ENCODE measurements around the gene GJB4.
"Not testable (repeated sequence)": the region's sequence is repeated elsewhere in the genome, so short reads cannot be mapped to it uniquely, and the experiment has no call there.

The GJB4 gene

DNA sequence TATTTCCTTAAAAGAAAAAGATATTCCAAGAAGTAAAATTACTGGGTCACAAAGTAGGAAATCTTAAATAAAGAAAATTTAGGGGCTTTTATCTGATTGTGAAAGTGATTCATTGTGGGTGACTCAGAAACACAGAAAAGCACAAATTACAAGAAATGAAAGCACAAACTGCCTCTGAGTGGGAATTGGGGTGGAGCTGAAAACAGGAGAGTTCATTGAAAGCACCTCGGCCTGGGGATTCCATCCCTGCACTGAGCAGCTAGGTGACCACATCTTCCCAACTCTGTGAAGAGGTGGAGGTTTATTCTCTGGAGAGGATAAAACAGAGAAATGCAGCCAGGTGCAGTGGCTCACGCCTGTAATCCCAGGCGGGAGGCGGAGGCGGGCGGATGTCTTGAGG, 40.7 kb downstream of the GJB4 start:
- DNase-seq (ENCODE audit: low spot score) = no peak

DNA sequence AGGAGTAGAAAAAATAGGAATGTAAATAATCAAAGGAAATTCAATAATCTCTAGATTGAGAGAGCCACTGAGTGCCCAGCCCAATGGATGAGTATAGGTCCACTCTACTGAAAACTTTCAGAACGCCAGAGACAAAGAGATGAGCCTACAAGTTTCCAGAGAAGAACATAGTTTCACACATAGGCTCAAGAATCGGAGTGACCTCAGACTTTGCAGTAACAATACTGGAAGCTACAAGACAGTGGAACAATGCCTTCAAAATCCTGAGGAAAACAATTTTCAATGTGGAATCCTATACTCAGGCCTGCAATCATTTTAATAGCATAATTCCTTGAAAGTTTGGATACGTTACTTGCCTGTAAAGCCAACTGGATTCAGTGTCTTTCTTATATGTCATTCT, 44.2 kb downstream of the GJB4 start:
- no peak for DNase-seq (ENCODE audit: low spot score)

DNA sequence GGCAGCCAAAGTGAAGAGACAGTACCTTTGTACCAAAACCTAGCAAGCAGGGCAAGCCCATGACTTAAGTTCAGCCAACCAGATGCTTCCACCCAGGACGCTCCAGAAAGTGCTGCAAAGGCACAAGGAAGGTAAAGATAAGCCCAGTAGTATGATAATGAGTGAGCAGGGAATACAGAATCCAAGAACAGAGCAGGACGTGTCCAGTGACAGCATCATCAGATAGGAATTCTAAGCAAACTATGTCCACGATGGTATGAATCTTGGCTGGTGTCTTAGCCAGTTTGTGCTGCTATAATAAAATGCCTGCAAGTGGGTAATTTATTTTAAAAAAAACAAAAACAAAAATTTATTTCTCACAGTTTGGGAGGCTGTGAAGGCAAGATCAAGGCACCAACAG, 46.9 kb downstream of the GJB4 start:
- DNase-seq (ENCODE audit: low spot score) = no peak

DNA sequence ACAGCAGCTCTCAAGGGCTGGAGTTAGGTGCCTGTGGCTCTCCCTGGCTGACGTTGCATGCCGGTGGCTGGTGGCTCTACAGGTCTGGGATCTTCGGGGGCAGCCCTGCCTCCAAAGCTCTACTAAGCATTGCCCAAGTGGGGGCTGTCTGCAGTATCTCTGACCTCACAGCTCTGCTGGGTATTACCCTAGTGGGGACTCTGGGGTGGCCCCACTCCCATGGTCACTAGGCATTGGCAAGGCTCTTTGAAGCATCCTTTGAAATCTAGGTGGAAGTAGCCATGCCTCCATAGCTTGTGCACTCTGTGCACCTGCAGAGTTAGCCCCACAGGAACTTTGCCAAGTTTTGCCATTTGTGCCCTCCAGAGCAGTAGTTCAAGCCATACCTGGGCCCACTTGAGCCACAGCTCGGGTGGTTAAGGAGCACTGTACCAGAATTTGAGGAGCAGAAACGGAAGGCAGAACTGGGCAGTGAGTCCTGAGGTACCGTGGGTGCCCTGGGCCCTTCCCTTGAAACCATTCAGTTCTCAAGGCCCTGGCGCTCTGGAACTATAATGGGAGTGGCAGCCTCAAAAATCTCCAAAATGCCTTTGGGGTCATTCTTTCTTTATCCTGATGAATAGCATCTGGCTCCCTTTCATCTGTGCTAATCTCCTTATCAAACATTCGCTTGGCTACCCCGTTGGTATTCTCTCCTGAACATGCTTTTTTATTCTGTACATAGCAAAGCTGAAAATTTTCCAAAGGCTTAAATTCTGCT, 48.7 kb downstream of the GJB4 start:
- no peak for DNase-seq (ENCODE audit: low spot score)

DNA sequence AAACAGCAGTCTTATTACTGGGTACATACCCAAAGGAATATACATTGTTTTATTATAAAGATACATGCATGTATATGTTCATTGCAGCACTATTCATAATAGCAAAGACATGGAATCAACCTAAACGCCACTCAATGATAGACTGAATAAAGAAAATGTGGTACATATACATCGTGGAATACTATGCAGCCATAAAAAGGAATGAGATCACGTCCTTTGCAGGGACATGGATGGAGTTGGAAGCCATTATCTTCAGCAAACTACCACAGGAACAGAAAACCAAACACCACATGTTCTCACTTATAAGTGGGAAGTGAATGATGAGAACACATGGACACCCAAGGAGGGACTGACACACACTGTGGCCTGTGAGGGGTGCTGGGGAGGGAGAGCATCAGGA, 51.2 kb downstream of the GJB4 start:
- not testable (repeated sequence) for DNase-seq (ENCODE audit: low spot score)

Data from CD4-positive, alpha-beta T cell treated with Interleukin-6 at 100 ng/mL for 8 hours (primary cell).